ENCODE data around the gene CNTN1. TPM values are rescaled to one million over a fixed set of nuclear protein-coding genes. Genes with fewer than 3 reads are reported as not detected.

The CNTN1 gene
- total RNA-seq, 1 experiment from 2014 or later, result 6.5 TPM

DNA sequence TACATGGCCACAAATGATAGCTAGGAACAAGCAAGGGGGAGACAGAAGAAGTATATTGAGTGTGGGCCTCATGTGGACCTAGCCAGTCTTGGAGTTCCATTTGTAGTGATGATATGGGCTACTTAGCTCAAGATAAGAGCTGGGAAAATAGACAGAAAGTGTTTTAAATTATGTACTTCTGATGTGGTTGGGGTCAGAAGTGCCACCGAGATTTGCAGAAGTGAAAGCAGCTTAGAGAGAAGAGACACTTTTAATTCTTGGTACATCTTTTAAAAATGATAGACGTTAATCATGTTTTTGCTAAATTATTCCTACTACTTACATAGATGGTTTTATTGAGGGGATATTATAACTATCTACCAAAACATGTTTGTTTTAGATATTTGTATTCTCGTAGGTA is 297.5 kb downstream of the CNTN1 start:
- H4K91ac ChIP-seq (ENCODE audit: insufficient read length, low read depth, low read length), result no peak overlapping the region
- no peaks in the 10 kb centered on the region for H3K9me3 ChIP-seq (ENCODE audit: control insufficient read depth, low read depth, low read length)
- Mint-ChIP-seq H3K4me1 (peaks cover 4% of the 10 kb centered on the region in 2 experiments; a peak in 1 of 4 replicates), H3K27ac (no peak overlapping the region), H3K9me3 (peaks cover 0 to 2% of the 10 kb centered on the region in 2 experiments; a peak in 3 of 5 replicates), H3K36me3 (ENCODE audit: insufficient read depth in 1 of 3, low read depth in 3 of 3) (no peaks in the 10 kb centered on the region), H3K27me3 (ENCODE audit: low read depth) (no peaks in the 10 kb centered on the region), H3K4me3 (no peak overlapping the region)
- no peak for DNase-seq
- H4K8ac ChIP-seq (replicated peaks; ENCODE audit: insufficient read length, low read depth, low read length), result no peak overlapping the region
- no peak overlapping the region for H2AK5ac ChIP-seq (ENCODE audit: insufficient read length, low read length)
- H3K79me2 ChIP-seq (ENCODE audit: insufficient read depth, low read length), result no peaks in the 10 kb centered on the region
- no peak overlapping the region for H3K14ac ChIP-seq (ENCODE audit: insufficient read depth, low read length)
- no peaks in the 10 kb centered on the region for H3K23me2 ChIP-seq (ENCODE audit: insufficient read length, low read depth, low read length, poor library complexity, severe bottlenecking)
- H2AFZ ChIP-seq (ENCODE audit: low read length), result no peak overlapping the region
- H2BK15ac ChIP-seq (ENCODE audit: low read depth, low read length), result no peak overlapping the region
- H3K79me1 ChIP-seq (ENCODE audit: insufficient read depth, low read depth, low read length, poor library complexity, severe bottlenecking), result no peaks in the 10 kb centered on the region
- H3K27me3 ChIP-seq (ENCODE audit: insufficient read depth, low read length), result no peaks in the 10 kb centered on the region
- no peak overlapping the region for H3K23ac ChIP-seq (ENCODE audit: insufficient read length, low read depth, low read length)
- no peak overlapping the region for H3K9ac ChIP-seq (ENCODE audit: extremely low read depth, insufficient read length, low read length)
- H3K4me2 ChIP-seq (ENCODE audit: insufficient read depth, insufficient read length, low read length), result no peak overlapping the region
- H4K5ac ChIP-seq (ENCODE audit: insufficient read length, low read depth, low read length), result no peak overlapping the region
- no CpG with 5 or more reads among the region's 3 CpGs for WGBS (ENCODE audit: extremely low coverage, insufficient read length, low lambda C conversion rate)
- no peak overlapping the region for H3K18ac ChIP-seq (ENCODE audit: insufficient read length, low read depth, low read length)
- no peak overlapping the region for H2BK120ac ChIP-seq (ENCODE audit: low read depth, low read length, poor library complexity, severe bottlenecking)
- H3K4me1 ChIP-seq (ENCODE audit: insufficient read depth, low read length), result no peaks in the 10 kb centered on the region
- no peak overlapping the region for H3K27ac ChIP-seq (ENCODE audit: insufficient read length, low read depth, low read length)
- TF ChIP-seq, protein P1, sequence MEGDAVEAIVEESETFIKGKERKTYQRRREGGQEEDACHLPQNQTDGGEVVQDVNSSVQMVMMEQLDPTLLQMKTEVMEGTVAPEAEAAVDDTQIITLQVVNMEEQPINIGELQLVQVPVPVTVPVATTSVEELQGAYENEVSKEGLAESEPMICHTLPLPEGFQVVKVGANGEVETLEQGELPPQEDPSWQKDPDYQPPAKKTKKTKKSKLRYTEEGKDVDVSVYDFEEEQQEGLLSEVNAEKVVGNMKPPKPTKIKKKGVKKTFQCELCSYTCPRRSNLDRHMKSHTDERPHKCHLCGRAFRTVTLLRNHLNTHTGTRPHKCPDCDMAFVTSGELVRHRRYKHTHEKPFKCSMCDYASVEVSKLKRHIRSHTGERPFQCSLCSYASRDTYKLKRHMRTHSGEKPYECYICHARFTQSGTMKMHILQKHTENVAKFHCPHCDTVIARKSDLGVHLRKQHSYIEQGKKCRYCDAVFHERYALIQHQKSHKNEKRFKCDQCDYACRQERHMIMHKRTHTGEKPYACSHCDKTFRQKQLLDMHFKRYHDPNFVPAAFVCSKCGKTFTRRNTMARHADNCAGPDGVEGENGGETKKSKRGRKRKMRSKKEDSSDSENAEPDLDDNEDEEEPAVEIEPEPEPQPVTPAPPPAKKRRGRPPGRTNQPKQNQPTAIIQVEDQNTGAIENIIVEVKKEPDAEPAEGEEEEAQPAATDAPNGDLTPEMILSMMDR (conservative IDR thresholded peaks at IDR 0.05), result no peak
- no peak overlapping the region for H2BK5ac ChIP-seq (ENCODE audit: insufficient read length, low read length)
- no peak overlapping the region for H2BK20ac ChIP-seq (ENCODE audit: low read depth, low read length, poor library complexity, severe bottlenecking)
- H3K56ac ChIP-seq (ENCODE audit: insufficient read length, low read depth, low read length), result no peak overlapping the region
- H3T11ph ChIP-seq (ENCODE audit: low read length), result no peak overlapping the region
- H2BK12ac ChIP-seq (ENCODE audit: insufficient read length, low read depth, low read length), result no peak overlapping the region
- H3K4ac ChIP-seq (ENCODE audit: low read depth, low read length), result no peak overlapping the region
- no peaks in the 10 kb centered on the region for H4K20me1 ChIP-seq (ENCODE audit: control insufficient read depth, insufficient read depth, insufficient read length)

Data from H9 (cell line).